SK-N-DZ (cell line): ENCODE measurements around the gene TMEM272.

ENCODE experiments used
- DNase-seq: peaks from one replicate; pipeline ENCODE4 v3.0.0-alpha.2; 2015; ENCODE audit warnings: low spot score

TMEM272 gene

DNA sequence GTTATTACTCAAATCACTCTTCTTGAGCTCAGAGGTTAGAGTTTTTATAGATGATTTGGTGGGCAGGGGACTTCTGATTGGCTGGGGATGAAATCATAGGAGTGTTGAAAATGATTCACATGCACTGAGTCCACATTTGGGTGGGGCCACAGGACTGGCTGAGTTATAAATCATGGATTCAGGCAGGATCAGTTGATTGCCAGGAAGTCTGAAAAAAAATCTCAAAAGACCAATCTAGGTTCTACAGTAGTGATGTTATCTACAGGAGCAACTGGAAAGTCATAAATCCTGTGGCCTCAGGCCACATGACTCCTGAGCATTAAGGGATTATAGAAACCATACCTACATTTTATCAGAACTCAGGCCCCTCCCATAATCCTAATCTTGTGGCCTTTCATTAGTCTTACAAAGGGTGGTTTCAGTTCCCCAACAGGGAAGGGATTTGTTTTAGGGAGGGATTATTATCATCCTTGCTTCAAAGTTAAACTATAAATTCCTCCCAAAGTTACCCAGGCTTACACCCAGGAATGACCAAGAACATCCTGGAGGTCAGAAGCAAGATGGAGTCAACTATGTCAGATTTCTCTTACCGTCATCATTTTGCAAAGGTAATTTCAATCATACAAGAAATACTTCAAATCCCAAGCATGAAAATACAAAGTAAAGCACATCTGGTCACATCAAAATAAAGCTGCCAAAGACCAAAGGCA, 11.2 kb upstream of the TMEM272 start:
- DNase-seq: no peak

DNA sequence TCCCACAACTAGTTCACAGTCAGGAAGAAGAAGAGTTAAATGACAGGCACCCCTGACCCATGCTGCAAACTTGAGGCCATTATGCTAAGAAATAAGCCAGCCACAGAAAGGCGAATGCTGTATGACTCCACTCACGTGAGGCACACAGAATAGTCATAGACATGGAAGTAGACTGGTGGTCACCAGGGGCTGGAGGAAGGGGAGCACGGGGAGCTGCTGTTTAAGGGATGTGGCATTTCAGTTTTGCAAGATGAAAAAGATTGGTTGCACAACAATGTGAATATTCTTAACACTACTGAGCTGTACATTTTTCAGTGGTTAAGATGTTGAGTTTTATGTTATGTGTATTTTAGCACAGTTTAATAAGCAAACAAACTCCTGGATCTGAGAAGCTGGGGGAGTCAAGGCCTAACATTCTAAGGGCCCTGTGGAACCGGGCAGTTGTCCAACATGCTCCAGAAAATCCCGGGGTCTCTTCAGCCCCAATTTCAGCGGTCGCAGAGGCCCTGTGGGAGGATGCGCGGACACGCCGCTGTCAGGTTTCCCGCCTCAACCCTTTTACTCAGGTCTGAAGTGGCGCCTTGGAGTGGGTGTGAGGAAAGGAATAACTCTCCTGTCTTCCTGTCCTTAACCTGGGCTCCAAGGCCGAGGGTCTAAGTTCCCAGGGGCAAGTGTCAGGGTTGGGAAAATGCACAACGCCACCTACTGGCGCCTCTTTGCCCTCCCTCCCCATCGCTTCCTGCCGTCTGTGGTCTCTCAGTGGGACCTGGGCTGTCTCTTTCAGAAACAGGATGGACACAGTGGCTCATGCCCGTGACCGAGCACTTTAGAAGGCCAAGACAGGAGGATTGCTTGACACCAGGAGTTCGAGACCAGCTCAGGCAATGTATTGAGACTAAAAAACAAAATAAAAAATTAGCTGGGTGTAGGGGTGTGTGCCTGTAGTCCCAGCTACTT, 4.4 kb upstream of the TMEM272 start:
- peak; percentile 54 for DNase-seq

DNA sequence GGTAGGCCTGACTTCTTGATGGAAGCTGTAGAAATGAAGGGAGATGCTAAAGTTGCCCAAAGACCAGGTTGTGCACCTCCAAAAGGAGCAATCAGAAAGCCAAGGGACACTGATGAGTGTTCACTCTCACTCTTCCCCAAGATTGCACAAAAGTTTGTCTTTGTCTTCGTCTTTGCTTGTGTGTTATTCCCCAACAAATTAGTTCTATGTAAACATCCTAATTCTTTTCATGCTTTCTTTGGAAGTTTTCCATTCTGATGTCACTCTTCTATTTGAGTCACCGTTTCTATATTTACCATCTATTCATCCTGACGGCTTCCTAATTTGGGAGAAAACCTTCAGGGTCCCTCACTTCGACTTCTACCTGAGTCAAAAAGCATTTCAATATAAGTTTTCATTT, 3.7 kb upstream of the TMEM272 start:
- no peak for DNase-seq

DNA sequence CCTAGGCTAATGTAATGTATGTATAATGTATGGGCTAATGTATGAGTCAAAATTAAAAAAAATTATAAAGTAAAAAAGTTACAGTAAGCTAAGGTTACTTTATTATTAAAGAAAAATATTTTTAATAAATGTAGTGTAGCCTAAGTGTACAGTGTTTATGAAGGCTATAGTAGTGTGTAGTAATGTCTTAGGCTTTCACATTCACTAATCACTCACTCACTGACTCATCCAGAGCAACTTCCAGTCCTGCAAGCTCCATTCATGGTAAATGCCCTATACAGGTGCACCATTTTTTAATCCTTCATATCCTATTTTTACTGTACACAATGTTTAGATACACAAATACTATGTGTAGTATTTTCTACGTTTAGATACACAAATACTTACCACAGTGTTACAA, 1.8 kb upstream of the TMEM272 start:
- no peak for DNase-seq

GRCh38 chr13:51845574-51846318, 769 bp upstream of the TMEM272 start:
- DNase-seq: no peak

- DNase-seq: no peak
Observed at GRCh38 chr13:51843529-51843928, 1.4 kb downstream of the TMEM272 start.

GRCh38 chr13:51841732-51842131, 3.2 kb downstream of the TMEM272 start:
- no peak for DNase-seq

DNA sequence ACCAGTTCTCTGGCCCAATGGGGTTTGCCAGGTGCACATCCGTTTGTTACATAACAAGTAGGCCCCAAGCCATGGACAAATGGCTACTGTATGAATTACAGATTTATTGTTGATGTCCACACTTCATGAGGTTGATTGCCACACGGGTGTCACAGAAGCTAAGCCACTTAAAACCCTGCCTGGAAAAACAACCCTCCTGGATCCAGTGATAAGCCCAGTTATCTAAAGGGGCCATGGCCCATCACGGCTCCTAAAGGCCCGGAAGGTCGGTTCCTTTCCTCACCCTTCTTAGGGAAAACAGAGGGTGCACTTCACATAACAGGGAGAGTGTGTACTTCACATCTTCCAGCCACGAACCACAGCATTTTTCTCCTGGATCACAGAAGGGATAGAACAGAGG, 4.1 kb downstream of the TMEM272 start:
- no peak for DNase-seq

DNA sequence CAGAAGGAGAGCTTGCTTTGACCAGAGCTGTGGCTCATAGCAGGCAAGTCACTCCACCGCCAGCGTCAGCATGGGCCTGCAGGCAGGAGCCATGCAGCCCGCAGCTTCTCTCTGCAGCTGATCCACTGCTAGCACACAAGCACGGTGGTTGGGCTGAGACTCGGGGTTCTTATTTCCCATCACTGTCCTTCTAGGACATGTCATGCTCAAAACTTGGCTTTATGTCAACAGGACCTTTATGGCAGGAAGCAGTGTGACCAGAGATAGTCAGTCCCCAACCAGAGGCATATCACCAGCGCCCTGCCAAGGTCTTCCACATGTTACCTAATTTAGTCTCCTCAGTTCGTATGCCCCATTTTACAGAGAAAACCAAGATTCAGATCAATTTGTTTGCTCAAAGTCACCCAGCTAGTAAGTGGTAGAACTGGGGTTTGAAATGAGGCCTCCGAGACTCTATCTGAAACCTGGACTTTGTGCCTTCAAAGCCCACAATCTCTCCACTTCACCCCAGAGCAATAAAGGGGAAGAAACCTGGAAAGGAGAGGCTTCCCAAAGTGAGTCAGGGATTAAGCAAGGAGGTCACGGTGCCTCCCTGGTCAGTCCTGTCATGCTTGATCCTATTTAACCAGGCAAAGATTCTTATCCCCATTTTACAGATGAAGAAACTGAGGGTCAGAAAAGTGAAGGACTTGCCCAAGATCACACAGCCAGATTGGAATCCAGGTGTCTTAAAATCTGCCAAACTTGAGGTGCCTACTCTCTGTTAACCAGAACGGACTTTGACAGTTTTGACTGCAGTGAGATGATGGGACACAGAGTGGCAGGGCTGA, 5.1 kb downstream of the TMEM272 start:
- no peak for DNase-seq

DNA sequence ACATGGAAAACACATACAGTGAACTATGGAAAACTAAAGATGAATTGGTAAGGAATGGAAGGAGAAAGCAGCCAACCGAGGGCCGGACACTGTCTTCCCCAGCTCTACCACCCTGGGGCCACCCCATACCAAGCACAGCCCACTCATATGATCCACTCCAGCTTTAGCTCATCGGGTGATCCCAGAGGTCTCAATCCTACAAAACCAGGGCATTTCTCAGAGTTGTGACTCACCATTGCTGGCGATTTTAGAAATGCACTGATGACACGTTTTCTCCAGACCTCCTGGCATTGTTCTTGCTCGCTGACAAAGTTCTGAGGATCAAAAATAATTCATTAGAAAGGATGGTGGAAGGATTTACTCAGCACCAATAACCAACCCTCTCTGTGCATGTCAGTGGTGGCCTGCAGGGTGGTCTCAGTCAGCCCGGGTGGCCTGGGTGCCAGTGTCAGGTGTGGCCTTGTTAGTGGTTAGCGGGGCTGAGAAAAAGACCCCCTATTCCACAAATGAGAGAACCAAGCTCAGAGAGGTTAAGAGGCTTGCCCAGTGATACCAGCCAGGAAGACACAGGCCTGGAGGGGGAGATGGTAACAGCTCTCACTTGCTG, 6.6 kb downstream of the TMEM272 start:
- no peak for DNase-seq

DNA sequence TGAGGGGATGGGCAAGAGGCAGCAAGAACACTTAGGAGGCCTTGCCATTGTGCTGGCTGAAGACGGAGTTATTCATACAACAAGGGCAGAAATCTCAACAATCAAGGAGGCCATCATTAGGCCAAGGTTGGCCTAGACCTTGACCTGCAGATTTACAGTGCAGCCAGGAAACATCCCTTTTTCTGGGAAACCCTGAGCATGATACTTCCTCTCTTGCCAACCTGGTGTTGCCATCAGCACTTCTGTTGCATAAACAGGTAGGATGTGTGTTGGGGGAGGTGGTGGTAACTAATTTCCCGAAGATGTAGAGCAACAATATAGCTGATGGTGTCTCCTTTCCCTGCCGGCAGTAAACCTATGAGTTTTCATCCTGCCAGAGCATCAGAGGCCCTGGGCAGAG, 8.0 kb downstream of the TMEM272 start:
- no peak for DNase-seq

DNA sequence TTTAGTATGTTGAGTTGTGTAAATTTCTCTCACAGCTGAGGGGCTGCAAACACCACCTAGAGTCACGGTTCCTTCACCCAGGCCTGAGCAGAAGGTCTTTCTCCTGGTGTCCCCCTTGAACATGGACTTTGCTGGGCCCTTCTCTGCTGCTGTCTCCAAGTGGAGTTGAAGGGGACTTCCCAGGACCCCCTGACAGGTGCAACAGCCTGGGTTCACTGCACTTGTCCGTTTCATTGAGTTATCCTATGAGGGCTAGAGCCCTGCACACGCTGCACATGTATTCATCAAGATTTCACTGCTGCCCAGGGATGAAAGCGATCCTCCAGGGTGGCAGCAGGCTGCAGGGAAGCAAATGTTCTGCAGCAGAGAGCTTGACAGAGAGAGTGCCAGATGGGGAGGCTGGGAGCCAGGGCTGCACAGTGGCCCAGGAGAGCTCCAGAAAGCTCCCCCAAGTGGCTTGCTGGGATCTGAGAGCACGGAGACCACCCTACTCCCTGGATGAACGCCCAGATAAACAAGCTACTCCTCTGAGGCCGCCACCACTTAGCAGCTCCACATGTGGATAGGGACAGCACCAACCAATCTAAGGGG, 10.3 kb downstream of the TMEM272 start:
- no peak for DNase-seq

DNA sequence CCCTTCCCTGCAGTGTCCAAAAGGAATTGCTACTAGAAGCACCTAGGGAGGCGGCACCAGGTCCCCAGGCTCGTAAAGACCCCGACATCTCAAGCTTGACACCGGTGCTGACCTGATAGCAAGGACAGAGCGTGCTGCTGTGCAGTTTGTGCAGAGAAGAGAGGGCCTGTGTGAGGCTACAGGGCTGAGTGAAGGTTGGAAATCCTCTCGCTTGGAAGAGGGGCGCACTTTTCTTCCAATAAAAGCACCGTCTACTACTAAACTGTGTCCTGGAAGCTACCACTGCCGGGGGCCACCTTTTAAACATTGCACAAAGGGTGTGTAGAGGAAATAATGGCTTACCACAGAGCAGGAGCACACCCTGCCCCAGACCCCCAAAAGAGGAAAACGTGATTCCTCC, 11.0 kb downstream of the TMEM272 start:
- DNase-seq: no peak

DNA sequence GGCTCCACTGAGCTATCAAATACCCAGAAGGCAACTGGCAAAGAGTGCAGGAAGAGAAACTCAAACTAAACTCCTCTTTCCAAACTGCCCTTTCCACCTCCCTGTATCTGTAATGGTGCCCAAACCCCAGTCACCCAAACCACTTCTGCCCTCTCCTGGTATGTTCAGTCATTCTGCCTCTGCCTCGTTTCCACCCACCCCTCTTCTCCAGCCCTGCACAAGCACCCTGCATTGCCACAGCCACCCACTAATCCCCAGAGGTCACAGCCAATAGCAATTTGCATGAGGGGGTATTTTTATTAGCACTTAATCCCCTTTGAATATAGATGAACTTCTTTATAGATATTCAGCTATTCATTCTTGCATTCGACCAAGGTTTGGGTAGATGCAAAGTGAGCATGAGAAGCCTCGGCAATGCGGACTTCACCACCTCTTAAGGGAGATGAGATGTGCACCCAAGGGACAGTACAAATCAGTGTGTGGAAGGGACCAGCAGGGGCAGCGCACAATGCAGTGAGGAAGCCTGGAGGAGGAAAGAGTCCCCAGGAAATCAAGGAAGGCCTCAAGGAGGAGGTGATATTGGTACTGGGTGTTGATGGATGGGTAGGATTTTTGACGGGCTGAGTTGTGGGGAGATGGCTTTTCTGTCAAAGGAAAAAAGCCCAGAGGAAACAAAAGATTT, 12.4 kb downstream of the TMEM272 start:
- no peak for DNase-seq

- DNase-seq: no peak
Observed at GRCh38 chr13:51831519-51831918, 13.5 kb downstream of the TMEM272 start.

DNA sequence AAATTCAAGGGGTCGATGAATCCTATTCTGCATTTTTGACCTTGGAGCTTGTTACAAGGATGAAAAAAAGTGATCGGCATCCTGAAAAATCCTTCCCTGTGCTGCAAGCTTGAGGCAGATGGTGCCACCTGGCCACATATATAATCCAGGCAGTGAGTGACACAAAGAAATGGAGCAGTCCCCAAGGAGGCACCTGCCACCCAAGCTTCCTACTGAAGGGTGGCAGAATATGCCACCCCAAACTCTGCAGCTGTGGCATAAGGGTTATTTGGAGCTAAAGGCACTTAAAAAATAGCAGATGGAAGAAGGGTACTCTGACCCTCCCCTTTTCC, 15.4 kb downstream of the TMEM272 start:
- DNase-seq: no peak

DNA sequence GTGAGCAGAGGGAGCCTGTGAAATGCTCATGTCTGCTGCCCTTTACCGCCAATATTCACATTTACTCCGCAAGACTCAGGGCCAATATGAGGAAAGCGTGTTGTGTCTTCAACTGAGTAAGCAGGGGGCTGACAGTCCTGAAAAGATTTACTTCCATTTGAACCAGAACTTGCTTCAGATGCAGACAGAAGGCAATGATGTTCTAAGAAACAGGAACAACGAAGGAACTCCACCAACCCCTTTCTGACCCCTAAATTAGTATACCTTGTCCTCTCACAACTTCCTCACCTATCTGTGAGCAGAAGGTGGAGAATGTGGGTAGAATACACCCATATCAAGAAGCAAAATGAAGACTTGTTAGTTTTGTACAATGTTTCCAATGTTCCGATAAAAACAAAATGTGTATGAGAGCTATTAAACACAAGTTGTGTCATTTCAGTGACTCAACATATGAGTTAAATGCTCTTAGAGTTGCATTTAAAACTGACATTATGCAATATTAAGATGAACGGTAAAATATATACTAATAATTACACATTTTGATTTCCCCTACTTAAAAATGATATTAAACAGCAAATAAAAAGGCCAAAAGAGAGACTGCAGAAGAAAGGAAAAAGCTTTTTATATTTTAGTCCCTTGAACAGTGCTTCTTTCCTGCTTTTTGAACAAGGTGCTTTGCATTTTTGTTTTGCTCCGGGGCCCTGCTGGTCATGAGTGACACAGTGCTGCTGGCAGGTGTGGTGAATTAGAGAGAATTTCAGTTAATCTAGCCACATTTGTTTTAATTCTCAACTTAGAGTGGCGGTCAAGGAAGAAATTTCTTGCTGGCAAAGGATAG, 16.0 kb downstream of the TMEM272 start:
- no peak for DNase-seq

- DNase-seq: no peak
Observed at GRCh38 chr13:51827254-51827653, 17.7 kb downstream of the TMEM272 start.

DNA sequence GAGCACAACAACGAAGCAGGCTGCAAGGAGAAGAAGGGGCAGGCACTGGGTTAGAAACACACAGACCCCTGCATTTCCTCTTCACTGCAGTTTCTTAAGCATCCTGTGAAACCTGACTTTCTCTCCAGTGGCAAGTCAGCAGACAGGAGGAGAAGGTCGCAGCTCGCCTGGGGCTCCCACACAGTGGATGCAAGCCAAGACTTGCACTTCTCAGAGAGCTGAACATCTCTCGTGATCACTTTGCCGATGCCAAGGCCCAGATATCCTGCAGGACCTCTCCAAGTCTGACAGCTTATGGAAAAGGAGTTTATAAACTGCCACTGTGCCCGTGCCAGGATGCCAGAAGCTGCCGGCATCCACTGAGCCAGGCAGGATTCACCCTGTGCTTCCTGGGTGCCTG, 18.4 kb downstream of the TMEM272 start:
- no peak for DNase-seq
